CD4-positive, CD25-positive, alpha-beta regulatory T cell (primary cell): Measurements from ENCODE around the gene CDCP2. TPM values are rescaled to one million over a fixed set of nuclear protein-coding genes. Genes with fewer than 3 reads are reported as not detected.

Source experiments
- ATAC-seq, 2 donors: fragments of 150-1000 bp; cut with Tn5 transposase; one replicate each; pipeline ENCODE4 v1.10.0; 2021; ENCODE audit warnings: low read depth in 2 of 2, moderate number of reproducible peaks in 2 of 2, moderate library complexity in 1 of 2
- DNase-seq, 3 donors: peaks; one replicate each; pipeline versions ENCODE4 v3.0.0 to v3.0.0-alpha.2; 2012 to 2022; ENCODE audit warnings: mixed read lengths in 1 of 3
- H3K27ac ChIP-seq: one replicate; pipeline ENCODE4 v1.7.0; 2013; ENCODE audit warnings: mild to moderate bottlenecking, low read length; ENCODE audit not compliant: insufficient read depth, poor library complexity, severe bottlenecking
- H3K27me3 ChIP-seq: one replicate; pipeline ENCODE4 v1.7.0; 2013; ENCODE audit warnings: low read length; ENCODE audit not compliant: control insufficient read depth, insufficient read depth
- H3K36me3 ChIP-seq: one replicate; pipeline ENCODE4 v1.7.0; 2013; ENCODE audit warnings: mild to moderate bottlenecking, low read length, moderate library complexity; ENCODE audit not compliant: control insufficient read depth, insufficient read depth
- H3K4me1 ChIP-seq: 2 replicates; pipeline ENCODE4 v1.7.0; 2013; ENCODE audit warnings: mild to moderate bottlenecking, low read length; ENCODE audit not compliant: insufficient read depth, control insufficient read depth, poor library complexity, severe bottlenecking
- H3K4me3 ChIP-seq: one replicate; pipeline ENCODE4 v1.7.0; 2013; ENCODE audit warnings: low read depth, mild to moderate bottlenecking, low read length, moderate library complexity
- H3K9me3 ChIP-seq, 2 experiments: 1 replicate in 1 of 2; 2 replicates in 1 of 2; pipeline ENCODE4 v1.7.0; 2013; ENCODE audit warnings: low read length in 2 of 2, mild to moderate bottlenecking in 1 of 2, moderate library complexity in 1 of 2; ENCODE audit not compliant: control insufficient read depth in 2 of 2
- H3K27ac Mint-ChIP-seq, 3 donors: one replicate each; pipeline ENCODE4 v1.8.0; 2020 to 2022; ENCODE audit warnings: mild to moderate bottlenecking in 3 of 3, mixed read lengths in 3 of 3, moderate library complexity in 2 of 3
- H3K27me3 Mint-ChIP-seq: one replicate; pipeline ENCODE4 v1.8.0; 2022; ENCODE audit warnings: mild to moderate bottlenecking, mixed read lengths
- H3K36me3 Mint-ChIP-seq: one replicate; pipeline ENCODE4 v1.8.0; 2020; ENCODE audit warnings: mixed read lengths
- H3K4me1 Mint-ChIP-seq, 4 donors: one replicate each; pipeline ENCODE4 v1.8.0; 2020 to 2022; ENCODE audit warnings: mixed read lengths in 4 of 4, mild to moderate bottlenecking in 1 of 4
- H3K4me3 Mint-ChIP-seq, 4 donors: one replicate each; pipeline ENCODE4 v1.8.0; 2020 to 2022; ENCODE audit warnings: mild to moderate bottlenecking in 4 of 4, mixed read lengths in 4 of 4, moderate library complexity in 3 of 4
- H3K9me3 Mint-ChIP-seq, 7 donors: one replicate each; pipeline ENCODE4 v1.8.0; 2020 to 2022; ENCODE audit warnings: mixed read lengths in 7 of 7, mild to moderate bottlenecking in 3 of 7, moderate library complexity in 2 of 7
- polyA plus RNA-seq, 4 donors: library from polyadenylated mRNA; unstranded; fragments of 300-500 nt; fragmentation: Illumina TruSeq; gene quantifications; one replicate each; pipeline ENCODE4 v1.2.3, GENCODE V29; 2021
- total RNA-seq: library from RNA; stranded (reverse); gene quantifications from one replicate; pipeline ENCODE4 v1.2.3, GENCODE V29; 2022

Gene CDCP2
- total and polyA plus RNA-seq, 5 donors from 2014 or later, result 0.15 TPM; not detected in 4

DNA sequence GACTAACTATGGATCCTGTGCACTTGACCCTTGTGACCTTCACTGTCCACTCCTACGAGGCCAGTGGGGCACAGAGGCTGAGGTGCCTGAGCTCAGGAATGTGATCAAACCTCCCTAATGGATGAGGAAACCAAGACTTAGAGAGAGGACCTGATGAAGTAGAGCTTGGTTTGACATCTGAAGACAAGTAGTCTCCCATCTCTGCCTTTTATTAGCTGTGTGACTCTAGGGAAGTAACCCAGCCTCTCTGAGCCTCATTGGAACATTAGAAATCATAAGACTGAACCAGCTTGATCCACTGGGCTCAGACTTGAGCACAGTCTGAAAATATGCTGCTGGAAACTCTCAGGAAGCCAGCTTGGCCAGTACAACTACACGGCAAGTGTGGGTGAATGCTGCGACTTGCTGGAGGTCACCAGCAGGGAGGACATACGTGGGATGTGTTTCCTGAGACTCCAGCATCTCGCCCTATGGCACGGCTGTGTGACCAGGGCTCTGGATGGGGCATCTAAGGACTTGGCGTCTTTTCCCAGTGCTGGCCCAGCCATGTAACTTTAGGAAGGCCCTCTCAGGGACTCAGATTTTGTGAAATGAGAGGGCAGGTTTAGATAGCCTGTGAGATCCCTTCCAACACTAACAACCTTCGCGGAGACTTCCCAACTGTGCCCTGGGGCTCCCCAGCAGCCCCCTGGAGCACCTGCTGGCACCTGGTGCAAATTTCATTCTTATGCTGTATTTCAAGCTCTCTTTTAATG is 10.5 kb downstream of the CDCP2 start:
- Histone ChIP-seq H3K4me1 (no peaks in the 10 kb centered on the region), H3K27me3 (no peaks in the 10 kb centered on the region), H3K36me3 (no peaks in the 10 kb centered on the region), H3K4me3 (no peak overlapping the region), H3K9me3 (no peaks in the 10 kb centered on the region), H3K27ac (no peak overlapping the region)
- ATAC-seq, result no peak
- Mint-ChIP-seq H3K9me3 (peaks cover 0 to 2% (median 0%) of the 10 kb centered on the region in 7 donors), H3K27me3 (peaks cover 9% of the 10 kb centered on the region), H3K27ac (no peak overlapping the region), H3K4me3 (no peak overlapping the region), H3K36me3 (no peaks in the 10 kb centered on the region), H3K4me1 (no peaks in the 10 kb centered on the region)
- DNase-seq, result no peak

DNA sequence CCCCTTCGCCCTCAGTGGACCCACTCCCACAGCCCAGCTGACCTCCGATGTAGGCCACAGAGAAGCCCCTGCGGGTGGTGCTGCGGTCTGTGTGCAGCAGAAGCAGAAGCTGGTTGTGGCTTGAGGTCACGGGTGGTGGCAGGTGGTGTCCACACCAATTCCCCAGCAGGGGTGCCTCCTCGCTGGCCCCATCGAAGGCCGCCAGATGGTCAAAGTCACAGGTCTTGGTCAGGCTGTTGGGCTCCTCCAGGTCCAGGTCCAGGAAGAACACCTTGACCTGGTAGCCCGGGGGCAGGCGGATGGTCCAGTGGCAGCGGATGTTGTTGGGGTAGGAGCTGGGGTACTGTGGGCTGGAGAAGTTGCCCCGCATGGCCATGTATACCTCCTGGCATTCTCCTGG is 13.1 kb downstream of the CDCP2 start:
- no peaks in the 10 kb centered on the region for H3K36me3 ChIP-seq
- no peaks in the 10 kb centered on the region for H3K4me1 Mint-ChIP-seq
- H3K4me3 ChIP-seq, result no peak overlapping the region
- H3K27me3 Mint-ChIP-seq, result peaks cover 6% of the 10 kb centered on the region
- DNase-seq, result no peak
- H3K9me3 Mint-ChIP-seq, result peaks cover 0 to 2% (median 0%) of the 10 kb centered on the region in 7 donors
- no peak overlapping the region for H3K27ac ChIP-seq
- no peaks in the 10 kb centered on the region for H3K27me3 ChIP-seq
- no peak for ATAC-seq
- H3K4me1 ChIP-seq, result no peaks in the 10 kb centered on the region
- H3K27ac Mint-ChIP-seq, result no peak overlapping the region
- H3K9me3 ChIP-seq, result no peaks in the 10 kb centered on the region
- no peak overlapping the region for H3K4me3 Mint-ChIP-seq
- no peaks in the 10 kb centered on the region for H3K36me3 Mint-ChIP-seq

DNA sequence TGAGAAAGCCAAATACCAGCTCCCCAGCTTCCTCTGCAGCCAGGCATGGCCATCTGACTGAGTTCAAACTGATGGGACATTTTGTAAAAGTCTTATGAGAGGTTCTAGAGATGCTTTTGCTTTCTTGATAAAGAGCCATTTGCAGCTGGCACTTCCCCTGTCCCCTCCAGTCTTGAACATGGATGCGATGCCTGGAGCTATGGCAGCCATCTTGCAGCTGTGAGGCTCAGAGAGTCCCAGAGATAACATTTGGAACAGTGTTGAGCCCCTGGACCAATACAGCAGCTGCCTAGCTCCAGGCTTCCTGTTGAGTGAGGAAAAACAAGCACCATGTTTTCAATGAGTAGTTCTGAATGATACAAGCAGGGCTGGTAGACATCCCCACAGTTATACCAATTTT is 13.8 kb downstream of the CDCP2 start:
- Mint-ChIP-seq H3K27me3 (peaks cover 5% of the 10 kb centered on the region), H3K36me3 (no peaks in the 10 kb centered on the region), H3K27ac (no peak overlapping the region), H3K4me3 (no peak overlapping the region), H3K9me3 (peaks cover 0 to 2% (median 0%) of the 10 kb centered on the region in 7 donors), H3K4me1 (no peaks in the 10 kb centered on the region)
- Histone ChIP-seq H3K36me3 (no peaks in the 10 kb centered on the region), H3K27me3 (no peaks in the 10 kb centered on the region), H3K27ac (no peak overlapping the region), H3K9me3 (no peaks in the 10 kb centered on the region), H3K4me3 (no peak overlapping the region), H3K4me1 (no peaks in the 10 kb centered on the region)
- ATAC-seq, result no peak
- no peak for DNase-seq

GRCh38 chr1:54137534-54138061 is 15.2 kb downstream of the CDCP2 start:
- Histone ChIP-seq H3K36me3 (no peaks in the 10 kb centered on the region), H3K4me1 (no peaks in the 10 kb centered on the region), H3K27ac (no peak overlapping the region), H3K4me3 (no peak overlapping the region), H3K9me3 (no peaks in the 10 kb centered on the region), H3K27me3 (no peaks in the 10 kb centered on the region)
- H3K27me3 Mint-ChIP-seq, result peaks cover 5% of the 10 kb centered on the region
- no peak for DNase-seq
- no peak for ATAC-seq
- no peak overlapping the region for H3K4me3 Mint-ChIP-seq
- peaks cover 0 to 2% (median 0%) of the 10 kb centered on the region in 7 donors for H3K9me3 Mint-ChIP-seq
- no peaks in the 10 kb centered on the region for H3K4me1 Mint-ChIP-seq
- H3K27ac Mint-ChIP-seq, result no peak overlapping the region
- no peaks in the 10 kb centered on the region for H3K36me3 Mint-ChIP-seq

DNA sequence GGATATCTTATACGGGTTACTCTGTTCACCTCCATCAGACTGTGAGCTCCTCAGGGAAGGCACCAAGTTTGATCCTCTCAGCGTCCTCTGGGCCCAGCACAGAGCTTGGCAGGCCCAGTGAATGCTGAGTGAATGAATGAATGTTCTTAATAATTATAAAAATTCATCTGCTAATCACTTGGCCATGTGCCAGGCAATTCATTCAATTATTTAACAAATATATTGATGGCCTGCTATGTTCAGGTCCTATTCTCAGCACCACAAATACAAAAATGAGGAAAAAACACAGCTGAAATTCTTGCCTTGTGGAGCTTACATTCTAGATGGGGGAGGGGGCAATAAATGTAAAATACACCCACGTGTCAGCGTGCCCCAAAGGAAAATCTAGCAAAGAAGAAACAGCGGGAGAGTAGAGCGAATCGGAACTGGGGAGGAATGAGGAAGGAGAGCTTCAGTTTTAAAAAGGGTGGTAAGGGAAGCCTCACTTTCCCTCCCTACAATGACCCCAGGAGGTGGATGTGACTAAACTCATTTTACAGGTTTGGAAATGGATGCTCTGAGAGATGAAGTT is 15.8 kb downstream of the CDCP2 start:
- Mint-ChIP-seq H3K27me3 (peaks cover 5% of the 10 kb centered on the region), H3K4me1 (no peaks in the 10 kb centered on the region), H3K4me3 (no peak overlapping the region), H3K27ac (no peak overlapping the region), H3K9me3 (peaks cover 0 to 2% (median 0%) of the 10 kb centered on the region in 7 donors), H3K36me3 (no peaks in the 10 kb centered on the region)
- ATAC-seq (no peak), DNase-seq (no peak)
- Histone ChIP-seq H3K9me3 (no peaks in the 10 kb centered on the region), H3K27me3 (no peaks in the 10 kb centered on the region), H3K4me1 (no peaks in the 10 kb centered on the region), H3K4me3 (no peak overlapping the region), H3K36me3 (no peaks in the 10 kb centered on the region), H3K27ac (no peak overlapping the region)

DNA sequence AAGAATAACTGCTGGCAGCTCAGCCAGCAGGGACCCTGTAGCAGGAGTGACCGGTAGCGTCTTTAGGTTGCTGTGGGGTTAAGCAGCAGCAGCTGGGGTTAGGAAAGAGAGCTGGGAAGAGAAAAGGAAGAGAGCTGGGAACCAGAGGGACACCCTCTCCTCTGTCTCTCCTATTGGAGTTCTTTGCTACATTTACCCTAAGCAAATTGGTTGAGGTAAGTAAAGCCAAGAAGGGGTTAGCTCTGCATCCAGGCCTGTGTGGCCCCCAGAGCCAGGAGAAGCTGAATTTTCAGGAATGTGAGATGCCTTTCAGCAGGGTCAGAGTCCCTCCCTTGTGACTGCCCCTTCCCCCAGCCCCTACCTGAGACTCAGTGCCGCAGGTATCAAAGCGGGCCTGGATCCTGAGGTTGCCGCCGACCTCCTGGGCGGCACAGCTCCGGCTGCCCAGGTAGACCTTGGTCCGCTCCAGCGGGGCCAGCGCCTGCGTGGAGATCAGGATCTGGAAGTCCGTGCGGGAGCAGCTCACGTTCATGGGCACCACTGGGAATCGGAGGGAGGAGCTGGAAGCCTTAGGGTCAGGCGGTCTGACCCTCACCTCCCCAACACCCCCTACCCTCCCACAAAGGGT is 16.4 kb downstream of the CDCP2 start:
- Mint-ChIP-seq H3K36me3 (no peaks in the 10 kb centered on the region), H3K27me3 (peaks cover 10% of the 10 kb centered on the region), H3K4me3 (no peak overlapping the region), H3K27ac (no peak overlapping the region), H3K4me1 (no peaks in the 10 kb centered on the region), H3K9me3 (peaks cover 0 to 2% (median 0%) of the 10 kb centered on the region in 7 donors)
- H3K4me3 ChIP-seq, result no peak overlapping the region
- no peaks in the 10 kb centered on the region for H3K36me3 ChIP-seq
- ATAC-seq (no peak), DNase-seq (no peak)
- no peaks in the 10 kb centered on the region for H3K4me1 ChIP-seq
- H3K9me3 ChIP-seq, result no peaks in the 10 kb centered on the region
- no peaks in the 10 kb centered on the region for H3K27me3 ChIP-seq
- H3K27ac ChIP-seq, result no peak overlapping the region

DNA sequence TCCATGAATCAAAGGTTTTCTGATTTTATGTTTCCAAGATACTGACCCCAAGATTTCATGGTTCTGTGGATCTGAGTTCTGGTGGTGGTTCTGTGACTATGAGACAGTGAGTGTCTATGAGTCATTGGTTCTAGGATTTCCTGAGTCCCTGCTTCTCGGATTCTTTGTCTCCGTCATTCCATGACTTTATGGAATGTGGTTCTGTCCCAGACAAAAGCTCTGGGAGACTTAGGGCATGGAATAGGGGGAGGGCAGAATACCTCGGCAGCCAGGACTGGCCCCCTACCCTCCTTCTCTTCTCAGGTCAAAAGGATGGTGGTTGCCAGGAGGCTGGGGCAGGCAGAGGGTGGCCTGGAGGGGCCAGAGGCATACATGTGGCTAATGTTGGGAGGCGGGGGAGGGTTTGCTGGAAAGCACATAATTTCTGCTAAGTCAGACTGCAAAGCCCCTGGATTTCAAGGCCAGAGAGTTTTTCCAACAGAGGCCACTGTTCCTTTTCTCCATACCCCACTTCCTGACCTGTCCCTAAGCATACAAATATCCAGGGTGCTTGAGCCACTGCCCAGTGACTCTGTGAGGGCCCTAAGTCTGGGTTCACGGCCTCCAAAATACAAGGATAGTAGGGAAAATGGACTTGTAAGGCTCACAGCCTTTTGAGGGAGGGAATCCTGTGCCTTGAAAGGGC is 17.2 kb downstream of the CDCP2 start:
- no peaks in the 10 kb centered on the region for H3K36me3 ChIP-seq
- no peaks in the 10 kb centered on the region for H3K36me3 Mint-ChIP-seq
- DNase-seq (no peak), ATAC-seq (no peak)
- H3K27ac Mint-ChIP-seq, result no peak overlapping the region
- H3K9me3 ChIP-seq, result no peaks in the 10 kb centered on the region
- H3K4me3 ChIP-seq, result no peak overlapping the region
- no peak overlapping the region for H3K4me3 Mint-ChIP-seq
- H3K4me1 ChIP-seq, result no peaks in the 10 kb centered on the region
- no peaks in the 10 kb centered on the region for H3K4me1 Mint-ChIP-seq
- no peaks in the 10 kb centered on the region for H3K27me3 ChIP-seq
- H3K9me3 Mint-ChIP-seq, result peaks cover 0 to 2% (median 0%) of the 10 kb centered on the region in 7 donors
- no peak overlapping the region for H3K27ac ChIP-seq
- peaks cover 13% of the 10 kb centered on the region for H3K27me3 Mint-ChIP-seq
